GM13976 (cell line): ENCODE results near the gene TUBA8.
"Not testable (repeated sequence)": the region's sequence is repeated elsewhere in the genome, so short reads cannot be mapped to it uniquely, and the experiment has no call there.

Source experiments
- DNase-seq: peaks from one replicate; pipeline ENCODE4 v3.0.0; 2012; ENCODE audit warnings: low spot score
- CTCF ChIP-seq: IDR thresholded peaks from 2 replicates; pipeline ENCODE4 v1.5.1; 2012; ENCODE audit warnings: borderline replicate concordance, mild to moderate bottlenecking; ENCODE audit not compliant: insufficient read depth; ENCODE audit errors: extremely low read depth, missing control alignments, control extremely low read depth
- in situ Hi-C: fragments of 300-500 bp; cut with MboI; formaldehyde crosslinking; loops from one replicate; pipeline ENCODE4 v1.12.0; 2022; ENCODE audit warnings: low sequenced_read_pairs, mixed read lengths, inconsistent platforms; ENCODE audit not compliant: unreplicated experiment

Gene TUBA8

GRCh38 chr22:18118345-18118915, 7.8 kb downstream of the TUBA8 start:
- in situ Hi-C loops: no loop called here
- no peak for DNase-seq
- TF ChIP-seq CTCF: no peak

DNA sequence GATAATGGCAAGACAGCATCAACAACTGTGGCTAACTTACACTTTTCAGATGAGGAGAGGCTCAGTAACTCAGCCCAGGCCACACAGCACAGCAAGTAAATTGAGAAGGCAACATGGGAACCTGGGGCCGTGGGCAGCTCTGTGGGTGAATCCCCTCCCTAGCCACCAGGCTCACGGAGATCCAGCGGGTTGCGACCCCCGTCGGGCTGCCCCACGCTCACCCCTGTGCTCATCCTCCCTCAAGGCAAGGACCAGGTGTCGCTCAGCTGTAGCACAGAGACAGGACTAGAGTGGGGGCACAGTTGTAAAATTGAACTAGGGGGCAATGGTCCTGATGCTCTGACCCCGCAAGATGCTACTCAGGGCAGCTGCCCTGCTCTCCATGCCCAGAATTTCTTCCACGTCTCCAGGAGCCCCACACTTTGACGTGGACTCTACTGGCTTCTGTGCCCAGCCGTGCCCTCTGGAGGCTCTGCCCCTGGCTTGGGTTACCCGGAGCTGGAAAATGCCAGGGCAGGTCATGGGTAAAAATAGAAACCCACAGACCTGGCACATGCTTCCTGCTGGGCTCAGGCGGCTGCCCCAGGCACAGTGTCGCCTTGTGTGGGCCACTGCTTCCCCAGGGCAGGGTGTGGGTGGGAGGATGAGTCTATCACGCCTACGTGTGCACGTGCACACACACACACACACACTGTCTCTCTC, 9.0 kb downstream of the TUBA8 start:
- no peak for TF ChIP-seq CTCF
- in situ Hi-C loops: no loop called here

GRCh38 chr22:18120857-18121256, 10.2 kb downstream of the TUBA8 start:
- no peak for DNase-seq
- in situ Hi-C loops: no loop called here
- no peak for TF ChIP-seq CTCF

More for the DNA sequence above, 9.0 kb downstream of the TUBA8 start:
- DNase-seq: no peak

- no peak for DNase-seq
- in situ Hi-C loops: no loop called here
- TF ChIP-seq CTCF: no peak
Observed at GRCh38 chr22:18121506-18121905, 10.9 kb downstream of the TUBA8 start.

- DNase-seq: no peak
- in situ Hi-C loops: no loop called here
- no peak for TF ChIP-seq CTCF
Observed at GRCh38 chr22:18121954-18122554, 11.4 kb downstream of the TUBA8 start.

DNA sequence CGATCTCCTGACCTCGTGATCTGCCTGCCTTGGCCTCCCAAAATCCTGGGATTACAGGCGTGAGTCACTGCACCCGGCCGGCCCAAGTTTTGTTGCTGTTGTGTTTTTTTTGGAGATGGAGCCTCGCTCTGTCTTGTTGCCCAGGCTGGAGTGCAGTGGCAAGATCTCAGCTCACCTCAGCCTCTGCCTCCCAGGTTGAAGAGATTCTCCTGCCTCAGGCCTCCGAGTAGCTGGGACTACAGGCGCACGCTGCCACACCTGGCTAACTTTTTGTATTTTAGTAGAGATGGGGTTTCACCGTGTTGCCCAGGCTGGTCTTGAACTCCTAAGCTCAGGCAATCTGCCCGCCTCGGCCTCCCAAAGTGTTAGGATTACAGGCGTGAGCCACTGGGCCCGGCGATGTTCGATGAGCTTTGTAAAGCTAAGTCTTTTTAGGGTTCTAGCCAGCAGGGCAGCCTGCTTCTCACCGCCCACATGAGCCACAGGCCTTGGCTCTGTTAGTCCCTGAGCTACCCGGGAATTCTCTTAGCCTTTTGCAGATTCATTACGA, 12.9 kb downstream of the TUBA8 start:
- in situ Hi-C loops, DNase-seq: not testable (repeated sequence)

GRCh38 chr22:18126606-18127005, 16.0 kb downstream of the TUBA8 start:
- no peak for DNase-seq
- TF ChIP-seq CTCF: no peak
- in situ Hi-C loops: no loop called here
